ENCODE results near the gene ZNF322. TPM values are rescaled to one million over a fixed set of nuclear protein-coding genes. Genes with fewer than 3 reads are reported as not detected.

The ZNF322 gene
- polyA plus RNA-seq, 1 of the 3 experiments (the other 2 are of a cell fraction), result 4.0 TPM

DNA sequence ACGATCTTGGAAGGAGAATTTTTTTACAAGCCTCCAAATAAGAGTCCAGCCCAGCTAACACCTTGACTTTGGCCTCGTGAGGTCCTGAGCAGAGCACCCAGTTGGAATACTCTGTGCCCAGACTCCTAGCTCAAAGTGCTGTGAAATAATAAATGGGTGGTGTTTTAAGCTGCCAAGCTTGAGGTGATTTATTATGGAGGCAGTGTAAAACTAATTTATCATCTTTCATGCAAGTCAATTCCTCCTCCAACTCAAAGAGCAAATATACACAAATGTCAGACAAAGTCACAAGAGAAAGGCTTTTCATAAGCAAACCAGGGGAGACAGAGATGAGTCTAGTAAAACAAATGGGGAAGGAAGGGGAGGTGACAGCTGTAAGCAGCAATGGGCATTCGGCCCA lies 50.1 kb downstream of the ZNF322 start:
- H2AFZ ChIP-seq (ENCODE audit: low read depth), result no peak overlapping the region; the same call in 1 of the 2 replicates
- ChIA-PET CTCF (interaction anchor here (3.7 kb wide), 1 partner anchor 469 kb away, joined by 12 read pairs; no protein-coding TSS in a partner anchor), POLR2A (no interaction called here)
- no peaks in the 10 kb centered on the region for H3K36me3 ChIP-seq (replicated peaks in 1 of 2; ENCODE audit: control insufficient read depth in 1 of 2, insufficient read depth in 2 of 2, low read length in 1 of 2)
- no peak overlapping the region for H3K27ac ChIP-seq (ENCODE audit: low read depth in 2 of 2, low read length in 1 of 2)
- TF ChIP-seq, protein P1, sequence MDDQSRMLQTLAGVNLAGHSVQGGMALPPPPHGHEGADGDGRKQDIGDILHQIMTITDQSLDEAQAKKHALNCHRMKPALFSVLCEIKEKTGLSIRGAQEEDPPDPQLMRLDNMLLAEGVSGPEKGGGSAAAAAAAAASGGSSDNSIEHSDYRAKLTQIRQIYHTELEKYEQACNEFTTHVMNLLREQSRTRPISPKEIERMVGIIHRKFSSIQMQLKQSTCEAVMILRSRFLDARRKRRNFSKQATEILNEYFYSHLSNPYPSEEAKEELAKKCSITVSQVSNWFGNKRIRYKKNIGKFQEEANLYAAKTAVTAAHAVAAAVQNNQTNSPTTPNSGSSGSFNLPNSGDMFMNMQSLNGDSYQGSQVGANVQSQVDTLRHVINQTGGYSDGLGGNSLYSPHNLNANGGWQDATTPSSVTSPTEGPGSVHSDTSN (IDR thresholded peaks at IDR 0.05), result no peak
- TF ChIP-seq YY1 (IDR thresholded peaks at IDR 0.05; ENCODE audit: low read depth), result no peak
- no peak for TF ChIP-seq NRF1 (IDR thresholded peaks at IDR 0.05; ENCODE audit: low read depth, low read length)
- no peak for TF ChIP-seq EP300 (IDR thresholded peaks at IDR 0.05; ENCODE audit: borderline replicate concordance in 1 of 2, low read depth in 1 of 2, low read length in 1 of 2)
- TF ChIP-seq RCOR1 (IDR thresholded peaks at IDR 0.05; ENCODE audit: low read length), result no peak
- TF ChIP-seq IRF3 (IDR thresholded peaks at IDR 0.05; ENCODE audit: low read depth, low read length), result no peak
- no peak for TF ChIP-seq FOXJ3 (CRISPR knock-in tag; IDR thresholded peaks at IDR 0.05)
- TF ChIP-seq ELF1 (IDR thresholded peaks at IDR 0.05), result no peak
- no peak for TF ChIP-seq NFIC (IDR thresholded peaks at IDR 0.05; ENCODE audit: borderline replicate concordance)
- TF ChIP-seq, protein P2, sequence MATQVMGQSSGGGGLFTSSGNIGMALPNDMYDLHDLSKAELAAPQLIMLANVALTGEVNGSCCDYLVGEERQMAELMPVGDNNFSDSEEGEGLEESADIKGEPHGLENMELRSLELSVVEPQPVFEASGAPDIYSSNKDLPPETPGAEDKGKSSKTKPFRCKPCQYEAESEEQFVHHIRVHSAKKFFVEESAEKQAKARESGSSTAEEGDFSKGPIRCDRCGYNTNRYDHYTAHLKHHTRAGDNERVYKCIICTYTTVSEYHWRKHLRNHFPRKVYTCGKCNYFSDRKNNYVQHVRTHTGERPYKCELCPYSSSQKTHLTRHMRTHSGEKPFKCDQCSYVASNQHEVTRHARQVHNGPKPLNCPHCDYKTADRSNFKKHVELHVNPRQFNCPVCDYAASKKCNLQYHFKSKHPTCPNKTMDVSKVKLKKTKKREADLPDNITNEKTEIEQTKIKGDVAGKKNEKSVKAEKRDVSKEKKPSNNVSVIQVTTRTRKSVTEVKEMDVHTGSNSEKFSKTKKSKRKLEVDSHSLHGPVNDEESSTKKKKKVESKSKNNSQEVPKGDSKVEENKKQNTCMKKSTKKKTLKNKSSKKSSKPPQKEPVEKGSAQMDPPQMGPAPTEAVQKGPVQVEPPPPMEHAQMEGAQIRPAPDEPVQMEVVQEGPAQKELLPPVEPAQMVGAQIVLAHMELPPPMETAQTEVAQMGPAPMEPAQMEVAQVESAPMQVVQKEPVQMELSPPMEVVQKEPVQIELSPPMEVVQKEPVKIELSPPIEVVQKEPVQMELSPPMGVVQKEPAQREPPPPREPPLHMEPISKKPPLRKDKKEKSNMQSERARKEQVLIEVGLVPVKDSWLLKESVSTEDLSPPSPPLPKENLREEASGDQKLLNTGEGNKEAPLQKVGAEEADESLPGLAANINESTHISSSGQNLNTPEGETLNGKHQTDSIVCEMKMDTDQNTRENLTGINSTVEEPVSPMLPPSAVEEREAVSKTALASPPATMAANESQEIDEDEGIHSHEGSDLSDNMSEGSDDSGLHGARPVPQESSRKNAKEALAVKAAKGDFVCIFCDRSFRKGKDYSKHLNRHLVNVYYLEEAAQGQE (IDR thresholded peaks at IDR 0.05; ENCODE audit: low read depth, low read length), result no peak
- H4K20me1 ChIP-seq (ENCODE audit: insufficient read depth), result no peaks in the 10 kb centered on the region
- 42% methylated on average over 3 of the region's 3 CpGs for WGBS (ENCODE audit: low lambda C conversion rate)
- H3K4me3 ChIP-seq (ENCODE audit: low read depth in 2 of 2, low read length in 1 of 2), result no peak overlapping the region
- no peaks in the 10 kb centered on the region for H3K9me2 ChIP-seq
- DNase-seq, result no peak
- no peaks in the 10 kb centered on the region for H3K9me3 ChIP-seq
- H3F3A ChIP-seq (replicated peaks; ENCODE audit: insufficient read depth), result no peaks in the 10 kb centered on the region
- H3K4me2 ChIP-seq, result no peak overlapping the region
- H3K4me1 ChIP-seq (ENCODE audit: control insufficient read depth in 1 of 2, insufficient read depth in 2 of 2, low read depth in 1 of 2, low read length in 1 of 2), result no peaks in the 10 kb centered on the region; a peak in 1 of 4 replicates
- no peak overlapping the region for H3K9ac ChIP-seq
- peaks cover 2% of the 10 kb centered on the region; the same call in 1 of the 2 replicates for H3K27me3 ChIP-seq (ENCODE audit: insufficient read depth)
- no peaks in the 10 kb centered on the region for H3K79me2 ChIP-seq (ENCODE audit: insufficient read depth)
